IPS-NIHi7 (cell line): Measurements from ENCODE around the gene ASPG.

Experiments used
- DNase-seq: peaks from one replicate; pipeline ENCODE4 v3.0.0; 2012; ENCODE audit warnings: mixed read lengths; ENCODE audit errors: extremely low spot score

Gene ASPG

DNA sequence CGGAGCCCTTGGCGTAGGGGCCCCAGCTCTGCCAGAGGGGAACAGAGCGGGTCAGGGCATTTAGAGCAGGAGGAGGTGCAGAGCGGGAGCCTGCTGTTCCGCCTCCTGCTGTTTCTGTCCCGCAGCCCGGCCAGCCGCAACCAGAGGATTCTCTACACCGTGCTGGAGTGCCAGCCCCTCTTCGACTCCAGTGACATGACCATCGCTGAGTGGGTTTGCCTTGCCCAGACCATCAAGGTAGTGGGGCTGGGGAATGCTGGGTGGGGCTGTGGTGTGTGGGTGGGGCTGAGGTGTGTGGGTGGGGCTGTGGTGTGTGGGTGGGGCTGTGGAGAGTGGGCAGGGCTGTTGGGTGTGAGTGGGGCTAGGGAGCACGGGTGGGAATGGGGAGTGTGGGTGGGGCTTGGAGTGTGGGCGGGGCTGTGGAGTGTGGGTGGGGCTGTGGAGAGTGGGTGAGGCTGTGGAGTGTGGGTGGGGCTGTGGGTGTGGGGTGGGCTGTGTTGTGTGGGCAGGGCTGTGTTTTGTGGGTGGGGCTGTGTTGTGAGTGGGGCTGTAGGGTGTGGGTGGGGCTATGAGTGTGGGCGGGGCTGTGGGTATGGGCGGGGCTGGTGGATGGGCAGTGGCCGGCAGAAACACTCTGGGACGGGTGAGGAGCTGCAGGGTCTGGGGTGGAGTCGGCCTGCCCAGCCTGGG, 8.0 kb downstream of the ASPG start:
- no peak for DNase-seq

DNA sequence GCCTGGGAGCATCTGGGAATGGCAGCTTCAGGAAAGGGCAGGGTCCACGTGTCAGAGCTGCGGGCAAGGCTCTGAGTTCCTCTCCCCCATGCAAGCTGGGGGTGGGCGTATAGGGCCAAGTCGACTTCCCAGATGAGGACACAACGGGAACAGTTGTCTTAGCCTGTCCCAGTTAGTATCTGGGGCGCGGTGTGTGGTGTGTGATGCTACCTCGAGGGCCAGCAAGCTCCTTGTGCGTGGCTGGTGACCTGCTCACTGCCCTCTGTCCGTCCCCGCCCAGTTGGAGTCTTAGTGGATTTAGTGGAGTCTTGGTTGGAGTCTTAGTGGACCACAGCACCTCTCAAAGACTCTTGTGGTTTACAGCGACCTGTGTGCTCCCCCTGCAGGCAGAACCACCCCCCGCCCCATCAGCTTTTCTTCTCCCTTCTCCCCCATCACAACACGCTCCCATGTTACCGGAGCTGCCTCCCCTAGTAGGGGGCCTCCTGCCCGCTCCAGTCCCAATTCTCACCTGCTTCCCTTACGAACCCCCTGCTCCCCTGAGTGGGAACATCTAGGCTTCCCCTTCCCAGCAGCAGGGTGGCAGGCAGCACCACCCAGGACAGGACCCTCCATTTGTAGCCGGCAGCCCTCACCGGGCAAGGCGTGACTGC, 8.7 kb downstream of the ASPG start:
- peak; percentile 44 for DNase-seq

DNA sequence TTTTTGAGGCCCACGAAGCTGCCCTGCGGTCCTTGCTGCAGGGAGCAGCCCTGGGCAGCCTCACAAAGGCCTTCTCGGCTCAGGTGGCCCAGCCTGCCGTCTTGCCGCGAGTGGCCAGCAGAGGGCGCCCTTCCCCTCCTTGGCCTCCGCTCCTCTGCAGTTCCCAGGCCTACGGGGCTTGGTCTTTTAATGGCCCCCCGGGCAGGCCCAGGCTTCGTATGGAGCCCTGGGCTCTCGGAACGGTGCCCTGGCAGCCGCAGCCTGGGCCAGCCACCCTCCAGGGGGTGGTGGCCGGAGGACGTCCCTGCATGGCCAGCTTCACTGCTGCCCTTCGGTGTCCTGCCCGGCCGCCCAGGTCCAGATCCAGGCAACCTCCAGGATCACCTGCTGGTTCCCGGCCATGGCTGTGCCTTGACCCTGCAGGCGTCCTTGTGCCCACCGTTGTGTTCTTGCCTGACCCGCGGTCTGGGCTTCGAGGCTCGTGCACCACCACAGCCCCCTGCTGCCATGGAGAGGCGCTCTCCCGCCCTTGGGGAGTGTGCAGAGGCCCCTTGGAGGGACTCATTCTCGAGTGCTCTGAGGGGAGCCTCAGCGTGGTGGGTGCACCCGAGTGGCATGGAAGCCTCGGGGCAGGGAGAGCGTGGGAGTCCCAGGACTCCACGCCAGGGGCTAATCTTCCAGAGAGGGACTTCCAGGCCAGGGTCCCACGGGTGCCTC, 9.4 kb downstream of the ASPG start:
- peak; percentile 94 for DNase-seq

DNA sequence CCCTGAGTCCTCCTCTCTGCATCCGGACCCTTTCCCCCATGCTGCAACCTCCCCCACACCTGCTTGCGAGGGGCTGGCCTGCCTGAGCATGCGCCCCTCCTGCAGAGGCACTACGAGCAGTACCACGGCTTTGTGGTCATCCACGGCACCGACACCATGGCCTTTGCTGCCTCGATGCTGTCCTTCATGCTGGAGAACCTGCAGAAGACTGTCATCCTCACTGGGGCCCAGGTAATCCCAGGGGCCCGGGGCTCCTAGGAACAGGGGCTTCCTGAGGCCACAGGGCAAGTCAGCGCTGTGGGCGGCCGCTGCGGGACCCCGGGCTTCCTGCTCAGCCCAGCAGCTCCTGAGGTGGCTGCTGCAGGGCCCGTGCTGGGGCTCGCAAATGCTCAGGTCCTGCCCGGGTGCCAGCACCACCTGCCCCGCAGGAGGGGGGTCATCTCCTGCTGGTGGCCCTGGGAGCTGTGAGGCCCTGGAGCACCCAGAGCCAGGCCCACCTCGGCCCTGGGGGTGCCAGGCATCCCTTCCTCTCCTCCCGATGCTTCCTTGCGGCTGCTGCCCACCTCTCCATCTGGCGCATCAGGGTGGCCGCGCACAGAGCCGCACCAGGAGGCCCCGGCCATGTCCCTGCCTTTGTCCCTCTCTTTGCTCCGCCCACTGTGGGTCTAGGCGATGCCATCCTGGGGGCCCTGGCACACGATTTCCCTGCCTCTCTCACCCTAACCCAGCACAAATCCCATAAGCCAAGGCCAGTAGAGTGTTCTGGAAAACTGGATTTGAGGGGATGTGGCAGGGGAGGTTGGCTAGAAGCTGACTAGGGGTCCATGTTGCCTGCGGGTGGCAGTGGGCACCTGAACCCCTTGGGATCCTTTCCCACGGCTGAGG, 10.2 kb downstream of the ASPG start:
- no peak for DNase-seq

DNA sequence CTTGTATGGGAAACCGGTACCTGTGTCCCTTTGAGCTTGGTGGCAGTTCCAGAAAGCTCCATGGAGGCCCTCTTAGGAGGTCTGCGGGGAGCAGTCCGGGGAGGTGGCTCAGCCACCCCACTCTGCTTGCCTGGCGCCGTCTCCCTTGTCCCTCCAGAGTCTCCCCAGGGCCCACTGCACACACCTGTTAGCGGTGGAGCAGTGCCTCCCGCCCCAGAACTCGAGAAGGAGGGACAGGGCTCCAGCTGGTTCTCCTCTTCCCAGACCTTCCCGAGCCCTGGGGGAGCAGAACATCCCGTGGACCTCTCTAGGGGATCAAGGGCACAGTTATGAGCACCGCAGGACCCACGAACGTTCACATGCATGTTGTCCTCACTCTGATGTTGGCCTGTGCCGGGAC, 10.8 kb downstream of the ASPG start:
- no peak for DNase-seq

DNA sequence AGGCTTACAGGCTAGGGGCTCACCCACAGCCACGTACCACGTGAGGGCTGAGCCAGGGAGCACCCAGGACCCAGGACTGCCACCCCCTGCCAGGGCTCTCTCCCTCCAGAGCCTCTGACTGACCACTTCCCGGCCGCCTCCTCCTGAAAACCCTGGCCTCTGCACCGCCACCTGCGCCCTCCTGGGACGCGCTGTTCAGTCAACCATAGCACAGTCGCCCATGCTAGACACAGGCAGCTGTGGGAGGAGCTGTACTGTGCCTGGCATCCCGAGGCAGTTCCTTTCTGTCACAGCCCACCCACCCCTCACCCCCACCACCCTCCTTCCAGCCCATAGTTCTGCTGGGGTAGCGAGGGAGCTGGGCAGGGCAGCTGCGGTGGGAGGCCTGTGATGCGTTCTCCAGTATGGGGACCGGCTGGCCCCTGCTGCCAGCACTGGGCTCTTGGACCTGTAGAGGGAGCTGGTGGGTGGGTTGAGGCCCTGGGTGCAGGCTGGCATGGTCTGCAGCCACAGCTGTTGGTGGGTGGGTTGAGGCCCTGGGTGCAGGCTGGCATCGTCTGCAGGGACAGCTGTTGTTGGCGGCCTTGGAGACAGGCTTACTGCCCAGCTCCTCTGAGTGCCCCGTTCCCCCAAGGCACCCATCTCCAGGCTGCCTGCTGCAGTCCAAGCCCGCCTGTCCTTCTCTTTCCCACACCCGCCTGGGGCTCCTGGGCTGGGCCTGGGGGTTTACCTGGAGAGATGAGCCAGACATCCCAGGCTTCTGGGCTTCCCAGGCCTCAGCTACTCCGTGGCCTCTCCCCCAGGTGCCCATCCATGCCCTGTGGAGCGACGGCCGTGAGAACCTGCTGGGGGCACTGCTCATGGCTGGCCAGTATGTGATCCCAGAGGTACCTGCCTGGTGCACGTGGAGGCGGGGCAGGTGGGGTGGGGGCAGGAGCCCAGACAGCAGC, 11.5 kb downstream of the ASPG start:
- DNase-seq = peak; percentile 54

DNA sequence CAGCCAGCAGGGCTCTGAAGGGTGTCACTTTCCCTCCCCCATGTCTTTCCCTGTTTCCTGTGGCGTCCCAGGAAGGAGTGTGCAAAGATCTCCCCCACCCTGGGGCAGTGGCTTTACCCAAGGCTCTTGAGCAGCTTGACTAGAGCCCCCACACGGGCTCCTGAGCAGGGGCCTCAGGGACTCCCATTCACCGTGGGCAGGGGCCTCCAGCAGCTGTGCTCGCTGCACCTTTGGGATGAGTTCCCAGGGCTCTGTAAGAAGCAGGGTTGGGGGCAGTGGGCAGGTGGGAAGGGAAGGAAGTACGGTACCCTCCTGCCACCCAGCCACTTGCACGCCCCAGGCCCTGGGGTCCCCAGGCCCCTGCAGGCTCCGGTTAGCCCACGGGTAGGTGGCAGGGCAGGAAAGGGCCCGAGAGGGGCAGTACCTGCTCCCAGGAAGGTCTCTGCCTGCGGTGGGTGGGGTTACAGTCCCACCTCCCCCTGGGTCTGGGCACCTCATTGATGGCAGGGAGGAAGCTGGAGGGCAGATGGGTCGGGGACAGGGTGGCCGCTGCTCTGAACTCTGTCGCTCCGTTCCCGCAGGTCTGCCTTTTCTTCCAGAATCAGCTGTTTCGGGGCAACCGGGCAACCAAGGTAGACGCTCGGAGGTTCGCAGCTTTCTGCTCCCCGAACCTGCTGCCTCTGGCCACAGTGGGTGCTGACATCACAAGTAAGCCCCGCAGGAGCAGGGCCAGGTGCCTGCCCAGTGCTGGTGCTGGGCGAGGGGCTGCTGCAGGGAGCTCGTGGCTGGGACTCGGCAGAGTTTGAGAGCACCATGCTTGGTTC, 13.0 kb downstream of the ASPG start:
- DNase-seq = no peak

DNA sequence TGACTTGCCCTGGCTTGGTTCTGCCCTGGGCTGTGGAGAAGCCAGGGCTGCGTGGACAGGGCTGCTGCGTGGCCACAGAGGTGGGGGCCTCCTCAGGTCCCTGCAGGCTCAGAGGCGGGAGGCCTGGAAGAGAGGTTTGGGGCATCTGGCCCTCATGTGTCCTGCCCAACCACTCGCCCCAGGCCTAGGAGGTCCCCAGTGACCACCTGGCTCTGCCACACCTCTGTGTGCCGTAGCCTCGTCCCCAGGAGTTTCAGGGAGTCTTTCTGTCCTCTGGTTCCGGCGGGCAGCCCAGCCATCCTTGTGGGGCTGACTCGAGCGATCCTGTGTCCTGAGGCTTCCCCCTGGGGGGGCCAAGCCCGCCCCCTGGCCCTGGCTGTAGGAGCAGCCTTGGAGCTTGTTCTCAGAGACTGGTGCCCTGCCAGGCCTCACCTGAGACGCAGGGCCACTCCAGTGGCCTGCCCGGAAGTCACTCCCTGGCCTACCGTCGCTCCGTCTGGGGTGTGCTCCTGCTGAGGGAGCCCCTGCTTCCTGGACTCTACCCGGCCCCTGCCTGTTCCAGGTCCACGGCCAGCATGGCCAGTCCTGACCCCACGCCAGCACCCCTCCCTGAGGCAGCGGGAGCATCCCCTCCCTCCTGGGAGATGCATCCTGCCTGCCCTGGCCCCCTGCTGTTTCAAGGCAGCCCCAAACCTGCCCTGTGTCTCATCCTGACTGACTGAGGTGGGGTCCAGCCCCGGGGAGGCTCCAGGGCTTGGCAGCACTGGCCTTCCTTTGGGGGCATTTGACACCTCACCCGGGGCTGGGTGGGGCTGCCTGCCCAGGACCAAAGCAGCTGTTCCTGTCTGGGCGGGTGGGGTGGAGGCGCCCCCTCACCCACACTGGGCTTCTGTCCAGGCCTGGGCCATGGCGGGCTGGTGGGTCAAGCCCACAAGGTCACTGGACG, 13.9 kb downstream of the ASPG start:
- DNase-seq = no peak

DNA sequence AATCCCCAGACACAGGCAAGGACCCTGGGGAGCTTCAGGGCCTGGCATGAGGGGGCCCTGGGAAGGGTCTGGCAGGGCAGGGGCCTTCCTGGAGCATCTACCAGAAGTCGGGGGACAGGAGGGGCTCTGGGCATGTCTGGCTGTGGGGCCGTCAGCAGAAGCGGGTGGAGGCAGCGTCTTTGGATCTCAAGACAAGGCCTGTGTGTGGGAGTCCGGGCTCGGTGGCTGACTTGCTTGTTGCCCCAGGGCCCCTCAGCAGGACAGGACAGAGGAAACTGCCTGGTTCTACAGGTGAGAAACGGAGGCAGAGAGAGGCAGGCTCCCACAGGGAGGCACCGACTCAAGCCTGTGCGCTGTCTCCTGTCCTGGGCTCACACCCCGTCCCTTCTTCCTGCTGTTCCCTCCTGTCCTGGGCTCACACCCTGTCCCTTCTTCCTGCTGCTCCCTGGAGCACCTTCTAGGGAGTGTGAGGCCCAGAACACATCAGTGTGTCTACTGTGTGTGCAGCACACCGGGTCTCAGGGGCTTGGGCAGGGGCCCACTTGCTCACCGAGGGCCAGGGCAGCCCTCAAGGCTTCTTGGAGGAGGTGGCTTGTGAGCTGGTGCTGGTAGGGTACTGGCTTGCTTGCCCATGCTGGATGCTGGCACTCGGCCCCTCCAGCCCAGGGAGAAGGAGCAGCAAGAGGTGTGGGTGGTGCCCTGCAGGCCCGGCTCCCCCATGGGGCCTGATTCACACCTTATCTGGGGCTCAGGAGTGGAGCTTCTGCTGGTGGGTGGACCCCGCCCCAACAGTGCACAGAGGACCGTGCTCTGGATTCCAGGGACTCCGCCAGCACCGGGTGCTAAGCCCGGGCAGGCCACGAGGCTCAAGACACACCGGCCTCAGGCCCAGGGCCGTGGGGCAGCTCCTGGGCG, 14.9 kb downstream of the ASPG start:
- DNase-seq = no peak

DNA sequence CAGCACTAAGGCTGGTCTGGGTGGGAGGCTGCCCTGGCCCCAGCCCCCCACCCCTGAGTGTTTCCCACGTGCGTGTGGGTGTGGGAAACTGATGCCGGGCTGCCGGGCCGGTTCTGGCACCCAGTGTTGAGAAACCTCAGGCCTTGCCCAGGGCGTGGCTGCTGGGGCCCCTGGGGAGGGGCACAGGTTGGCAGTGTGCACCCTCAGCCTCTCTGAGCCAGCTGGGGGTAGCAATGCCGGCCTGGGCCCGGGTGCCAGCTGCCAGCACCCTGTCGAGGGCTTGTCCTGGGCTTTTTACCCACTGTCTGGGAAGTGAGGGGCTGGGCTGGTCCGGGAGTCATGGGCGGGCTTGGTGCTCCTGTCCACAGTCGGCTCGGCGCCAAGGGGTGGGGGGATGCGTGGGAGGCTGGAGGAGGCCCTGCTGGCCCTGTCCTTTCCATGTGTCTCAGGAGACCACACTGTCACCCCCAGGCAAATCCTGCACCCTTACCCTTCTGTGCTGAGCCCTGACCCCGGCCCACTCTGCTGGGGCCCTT, 15.7 kb downstream of the ASPG start:
- no peak for DNase-seq

DNA sequence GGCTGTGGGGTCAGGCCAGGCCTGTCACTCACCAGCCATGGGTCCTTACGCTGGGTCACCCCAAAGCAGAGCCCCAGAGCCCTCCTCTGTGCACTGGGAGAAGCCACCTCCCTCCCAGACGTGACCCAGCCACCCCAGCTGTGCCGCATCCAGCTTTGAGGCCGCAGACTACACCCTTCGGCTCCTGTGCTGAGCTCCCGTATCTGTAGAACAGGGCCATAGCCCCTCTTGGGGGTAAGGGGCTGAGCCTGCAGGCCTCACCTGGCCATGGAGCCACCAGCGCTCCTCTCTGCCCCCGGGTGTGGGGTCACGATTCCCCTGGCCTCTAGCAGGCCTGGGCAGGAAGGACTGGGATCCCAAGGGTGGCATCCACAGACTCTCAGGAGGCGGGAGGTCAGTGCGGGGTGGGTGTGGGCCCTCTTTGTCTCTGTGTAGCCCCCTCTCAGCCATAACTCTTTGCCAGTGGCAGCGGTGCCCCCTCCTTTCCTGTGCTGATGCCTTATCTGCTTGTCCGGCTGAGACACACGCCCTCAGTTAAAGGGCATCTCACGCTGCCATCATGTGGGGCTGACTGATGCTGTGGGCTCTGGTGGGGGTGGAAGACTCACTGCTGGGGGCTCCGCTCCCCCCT, 16.3 kb downstream of the ASPG start:
- no peak for DNase-seq

DNA sequence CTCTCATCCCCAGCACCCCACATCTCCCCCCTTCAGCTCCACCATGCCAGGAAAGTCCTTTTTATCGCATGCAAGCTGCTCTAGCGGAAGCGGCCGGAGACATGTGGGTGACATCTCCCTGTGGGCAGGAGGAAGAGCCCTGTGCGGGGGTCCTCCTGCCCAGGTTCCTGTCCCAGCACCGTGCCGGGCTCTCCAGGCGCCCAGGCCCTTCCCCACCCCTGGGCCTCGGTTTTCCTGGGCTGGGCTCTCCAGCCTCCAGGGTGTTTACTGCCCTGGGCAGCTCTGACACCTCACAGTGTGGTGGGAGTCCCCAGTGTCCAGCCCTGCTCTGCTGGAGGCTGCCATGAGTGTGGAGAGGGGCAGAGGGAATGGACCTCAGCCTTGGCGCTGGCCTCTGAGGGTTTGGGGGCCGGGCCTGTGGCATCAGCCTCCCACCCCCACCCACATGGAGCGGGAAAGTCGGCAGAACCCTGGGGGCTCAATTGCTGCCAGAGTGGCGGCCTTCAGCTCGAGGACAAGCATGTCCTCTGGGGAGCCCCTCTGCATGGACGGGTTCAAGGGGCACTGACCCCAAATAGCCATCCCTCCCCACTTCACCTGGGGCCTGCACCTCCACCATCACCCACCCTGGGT, 16.9 kb downstream of the ASPG start:
- DNase-seq = no peak

DNA sequence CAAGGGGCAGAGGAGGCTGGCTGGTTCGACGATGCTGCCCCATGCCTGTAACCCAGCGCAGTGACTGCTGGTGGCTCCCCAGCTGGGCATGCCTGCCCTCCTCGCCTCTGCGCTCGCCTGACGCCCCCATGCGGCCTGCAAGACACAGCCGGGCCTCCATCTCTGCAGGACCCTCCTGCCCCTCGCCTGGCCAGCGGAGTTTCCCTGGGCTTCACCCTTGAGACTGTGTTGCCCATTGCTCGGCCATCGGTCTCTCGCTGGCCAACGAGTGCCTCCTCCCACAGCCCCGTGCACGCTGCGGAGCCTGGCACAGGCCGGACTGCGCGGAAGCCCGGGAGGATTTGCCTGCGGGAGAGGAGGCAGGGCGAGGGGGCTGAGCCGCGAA, 17.6 kb downstream of the ASPG start:
- no peak for DNase-seq

DNA sequence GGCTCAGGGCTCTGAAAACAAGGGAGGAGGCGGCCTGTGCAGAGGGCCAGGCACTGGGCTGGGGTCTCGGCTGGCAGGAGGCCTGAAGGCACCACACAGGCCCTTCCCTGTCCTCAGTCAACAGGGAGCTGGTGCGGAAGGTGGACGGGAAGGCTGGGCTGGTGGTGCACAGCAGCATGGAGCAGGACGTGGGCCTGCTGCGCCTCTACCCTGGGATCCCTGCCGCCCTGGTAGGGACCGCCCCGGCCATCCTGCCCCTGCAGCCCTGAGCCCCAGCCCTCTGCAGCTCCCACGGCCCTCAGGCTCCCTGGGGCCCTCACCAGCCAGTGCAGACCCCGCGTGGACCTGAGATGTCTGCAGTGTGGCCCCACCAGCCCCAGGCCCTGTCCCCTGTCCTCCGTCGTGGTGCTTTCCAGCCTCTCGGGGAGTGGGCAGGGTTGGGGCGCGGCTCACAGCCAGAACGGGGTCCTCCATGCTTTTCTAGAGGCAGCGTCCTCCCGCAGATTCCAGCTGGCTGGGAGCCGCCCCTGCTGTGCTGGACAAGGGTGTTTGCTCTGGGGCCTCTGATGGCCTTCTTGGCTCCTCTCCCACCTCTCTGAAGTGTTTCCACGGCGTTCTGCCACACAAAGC, 18.1 kb downstream of the ASPG start:
- DNase-seq = no peak

DNA sequence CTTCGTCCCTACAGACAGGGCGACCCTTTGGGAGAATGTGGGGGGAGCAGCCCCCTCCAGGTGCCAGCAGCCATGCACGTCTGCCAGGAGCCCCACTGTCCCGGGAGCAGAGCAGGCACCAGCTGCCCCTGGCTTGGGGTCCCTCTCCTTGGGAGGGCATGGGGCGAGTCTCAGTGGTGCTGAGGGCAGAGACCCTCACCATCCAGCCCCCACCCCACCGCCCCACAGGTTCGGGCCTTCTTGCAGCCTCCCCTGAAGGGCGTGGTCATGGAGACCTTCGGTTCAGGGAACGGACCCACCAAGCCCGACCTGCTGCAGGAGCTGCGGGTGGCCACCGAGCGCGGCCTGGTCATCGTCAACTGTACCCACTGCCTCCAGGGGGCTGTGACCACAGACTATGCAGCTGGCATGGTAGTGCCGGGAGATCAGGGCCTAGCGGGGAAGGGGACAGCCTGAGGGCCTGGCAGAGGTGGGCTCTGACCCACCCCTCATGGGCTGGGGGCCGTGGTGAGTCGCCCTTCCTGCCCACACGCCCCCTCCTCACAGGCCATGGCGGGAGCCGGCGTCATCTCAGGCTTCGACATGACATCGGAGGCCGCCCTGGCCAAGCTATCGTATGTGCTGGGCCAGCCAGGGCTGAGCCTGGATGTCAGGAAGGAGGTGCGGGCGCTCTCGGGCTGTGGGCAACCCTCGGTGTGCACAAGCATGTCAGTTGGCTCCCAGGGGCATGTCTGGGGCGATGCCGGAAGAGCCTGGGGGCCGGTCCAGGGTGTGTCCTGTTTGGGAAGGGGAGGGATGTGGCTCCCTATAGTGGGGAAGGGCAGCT, 18.8 kb downstream of the ASPG start:
- DNase-seq = no peak
